Measurements from ENCODE around the gene PACSIN2. TPM values are rescaled to one million over a fixed set of nuclear protein-coding genes. Genes with fewer than 3 reads are reported as not detected.
A peak's percentile ranks its signal among the peaks of the same experiment; 100 is the strongest.

The PACSIN2 gene
- total RNA-seq, 6 donors from 2014 or later: 120 to 186 (median 151) TPM

DNA sequence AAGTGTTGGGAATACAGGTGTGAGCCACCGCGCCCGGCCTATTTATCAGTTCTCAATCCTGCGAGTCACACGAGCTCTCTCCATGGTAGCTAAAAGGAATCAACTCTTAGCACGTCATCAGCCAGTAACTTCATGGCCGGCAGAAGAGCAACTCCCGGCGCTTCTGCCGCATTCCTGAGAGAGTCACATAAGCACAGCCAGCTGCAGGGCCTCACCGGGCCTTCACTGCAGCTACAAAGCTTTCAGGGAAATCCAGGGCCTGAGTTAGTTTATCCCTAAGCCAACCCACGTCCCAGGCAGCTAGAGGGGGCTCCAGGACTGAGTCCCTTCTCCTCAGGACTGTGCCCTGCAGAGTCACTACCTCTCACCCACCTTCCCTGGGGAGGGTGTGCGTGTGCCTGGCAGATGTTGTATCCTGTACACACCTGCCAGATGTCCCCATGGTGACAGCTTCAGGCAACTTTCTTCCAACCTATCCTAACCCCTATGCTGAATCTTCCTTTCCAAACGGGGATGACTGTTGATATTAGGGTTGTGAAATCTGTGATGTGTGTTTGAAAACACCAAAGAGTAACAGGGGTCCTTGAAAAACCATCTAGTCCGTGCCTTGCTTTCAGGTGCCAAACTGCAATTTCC is 112.0 kb downstream of the PACSIN2 start:
- WGBS, 2 donors: 80 to 90% methylated on average over 15 of the region's 15 CpGs
- no peak for ATAC-seq (ENCODE audit: low FRiP score in 2 of 2)
- peak overlapping the region in 1 of 4 donors; percentile 15 for H3K27ac ChIP-seq

DNA sequence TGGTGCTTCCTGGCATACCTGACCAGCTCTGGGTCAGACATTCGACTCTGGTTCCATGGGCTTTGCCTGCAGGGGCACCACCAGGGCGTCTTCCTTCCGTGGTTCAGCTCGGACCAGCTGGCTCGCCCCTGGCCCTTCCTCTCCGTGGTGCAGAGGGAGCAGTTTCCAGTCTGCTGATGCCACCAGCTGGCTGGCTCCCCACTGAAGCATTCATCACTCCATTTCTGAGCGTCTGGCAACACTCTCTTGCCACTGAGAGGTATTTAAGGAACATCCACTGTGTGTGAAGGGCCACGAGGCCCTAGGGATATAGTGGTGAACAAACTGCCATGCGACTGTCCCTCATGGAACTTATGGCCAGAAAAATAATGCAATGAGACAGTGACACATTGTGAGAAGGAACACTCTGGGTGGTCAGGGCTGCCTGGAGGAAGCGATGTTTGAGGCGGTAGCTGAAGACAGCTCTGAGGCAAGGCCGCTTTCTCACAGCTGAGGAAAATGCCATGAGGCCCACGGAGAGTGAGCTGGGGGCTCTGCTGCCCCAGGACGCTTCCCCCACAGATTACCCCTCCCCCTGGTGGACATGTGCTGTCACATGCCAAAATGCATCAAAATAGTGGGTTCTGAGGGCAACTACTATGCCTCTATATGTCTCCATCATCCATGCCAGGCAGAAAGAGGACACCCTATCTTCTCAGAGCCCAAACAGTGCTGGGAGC is 113.0 kb downstream of the PACSIN2 start:
- Histone ChIP-seq H3K27ac (no peak overlapping the region), H3K36me3 (peaks cover 5 to 13% (median 7%) of the 10 kb centered on the region in 4 donors), H3K4me1 (peaks cover 20 to 27% (median 20%) of the 10 kb centered on the region in 4 donors), H3K9me3 (no peaks in the 10 kb centered on the region), H3K27me3 (no peaks in the 10 kb centered on the region), H3K4me3 (no peak overlapping the region)
- ATAC-seq (ENCODE audit: low FRiP score in 2 of 2) (no peak), DNase-seq (no peak)
- TF ChIP-seq POLR2A (IDR thresholded peaks at IDR 0.05): no peak
- TF ChIP-seq, protein P1, sequence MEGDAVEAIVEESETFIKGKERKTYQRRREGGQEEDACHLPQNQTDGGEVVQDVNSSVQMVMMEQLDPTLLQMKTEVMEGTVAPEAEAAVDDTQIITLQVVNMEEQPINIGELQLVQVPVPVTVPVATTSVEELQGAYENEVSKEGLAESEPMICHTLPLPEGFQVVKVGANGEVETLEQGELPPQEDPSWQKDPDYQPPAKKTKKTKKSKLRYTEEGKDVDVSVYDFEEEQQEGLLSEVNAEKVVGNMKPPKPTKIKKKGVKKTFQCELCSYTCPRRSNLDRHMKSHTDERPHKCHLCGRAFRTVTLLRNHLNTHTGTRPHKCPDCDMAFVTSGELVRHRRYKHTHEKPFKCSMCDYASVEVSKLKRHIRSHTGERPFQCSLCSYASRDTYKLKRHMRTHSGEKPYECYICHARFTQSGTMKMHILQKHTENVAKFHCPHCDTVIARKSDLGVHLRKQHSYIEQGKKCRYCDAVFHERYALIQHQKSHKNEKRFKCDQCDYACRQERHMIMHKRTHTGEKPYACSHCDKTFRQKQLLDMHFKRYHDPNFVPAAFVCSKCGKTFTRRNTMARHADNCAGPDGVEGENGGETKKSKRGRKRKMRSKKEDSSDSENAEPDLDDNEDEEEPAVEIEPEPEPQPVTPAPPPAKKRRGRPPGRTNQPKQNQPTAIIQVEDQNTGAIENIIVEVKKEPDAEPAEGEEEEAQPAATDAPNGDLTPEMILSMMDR (IDR thresholded peaks at IDR 0.05): peak in 2 of 6 experiments; percentile 5 to 29
- no peak for TF ChIP-seq EP300 (IDR thresholded peaks at IDR 0.05)
- WGBS, 2 donors: 82 to 83% methylated on average over 13 to 14 of the region's 14 CpGs

More for the DNA sequence above, 112.0 kb downstream of the PACSIN2 start:
- H3K4me3 ChIP-seq: no peak overlapping the region
- peaks cover 5 to 13% (median 7%) of the 10 kb centered on the region in 4 donors for H3K36me3 ChIP-seq
- TF ChIP-seq, protein P1 (IDR thresholded peaks at IDR 0.05): peak in 1 of 6 experiments; percentile 9
- TF ChIP-seq POLR2AphosphoS5 (IDR thresholded peaks at IDR 0.05): no peak
- H3K27me3 ChIP-seq: no peaks in the 10 kb centered on the region
- H3K4me1 ChIP-seq: peaks cover 30 to 37% (median 30%) of the 10 kb centered on the region in 4 donors
- H3K9me3 ChIP-seq: no peaks in the 10 kb centered on the region
- DNase-seq: no peak

DNA sequence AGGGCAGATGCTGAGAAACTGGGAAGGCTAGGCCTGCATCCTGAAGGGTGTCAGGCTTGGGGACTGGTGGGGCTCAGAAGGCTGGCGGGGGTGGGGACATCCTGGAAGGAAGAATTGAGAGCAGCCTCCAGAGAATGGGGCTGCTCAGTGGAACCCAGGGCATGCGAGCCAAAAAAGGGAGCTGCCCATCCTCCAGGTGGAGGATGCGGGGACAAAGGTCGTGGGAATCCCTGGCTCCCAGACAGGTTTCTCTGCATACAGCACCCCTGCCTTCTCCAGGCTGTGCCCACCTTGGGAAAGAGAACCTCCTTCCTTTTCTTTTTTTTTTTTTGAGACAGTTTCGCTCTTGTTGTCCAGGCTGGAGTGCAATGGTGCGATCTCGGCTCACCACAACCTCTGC is 117.0 kb downstream of the PACSIN2 start:
- Histone ChIP-seq H3K4me3 (no peak overlapping the region), H3K27me3 (no peaks in the 10 kb centered on the region), H3K27ac (no peak overlapping the region), H3K9me3 (no peaks in the 10 kb centered on the region), H3K4me1 (peaks cover 28 to 35% (median 33%) of the 10 kb centered on the region in 4 donors), H3K36me3 (peaks cover 5 to 18% (median 8%) of the 10 kb centered on the region in 4 donors)
- ATAC-seq (ENCODE audit: low FRiP score in 2 of 2): no peak
- TF ChIP-seq EP300 (IDR thresholded peaks at IDR 0.05): no peak
- TF ChIP-seq POLR2A (IDR thresholded peaks at IDR 0.05): no peak
- TF ChIP-seq, protein P1 (IDR thresholded peaks at IDR 0.05): no peak
- TF ChIP-seq POLR2AphosphoS5 (IDR thresholded peaks at IDR 0.05): no peak
- WGBS, 2 donors: 96 to 97% methylated on average over 7 of the region's 7 CpGs
- no peak for DNase-seq

DNA sequence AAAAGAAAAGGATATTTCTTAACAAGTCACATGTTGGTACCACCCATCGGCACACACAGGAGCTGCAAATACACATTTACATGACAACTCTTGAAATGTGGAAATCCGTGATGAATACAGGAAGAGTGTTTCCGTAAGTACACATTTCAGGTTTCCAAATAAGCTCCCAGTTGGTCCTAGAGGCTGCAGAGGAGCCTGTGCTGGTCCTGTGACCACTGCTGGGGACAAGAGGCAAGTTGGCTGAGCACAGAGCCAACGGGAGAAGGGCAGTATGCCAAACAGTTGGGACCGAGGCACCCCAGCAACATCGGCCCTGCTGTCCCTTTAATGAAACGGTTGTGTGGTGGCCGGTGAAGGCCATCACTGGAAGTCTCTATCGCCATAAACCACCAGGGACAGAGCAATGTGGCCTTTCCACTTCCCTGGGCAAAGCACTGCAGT is 119.4 kb downstream of the PACSIN2 start:
- Histone ChIP-seq H3K36me3 (peaks cover 4 to 26% (median 9%) of the 10 kb centered on the region in 4 donors), H3K9me3 (no peaks in the 10 kb centered on the region), H3K4me1 (peaks cover 47 to 55% (median 48%) of the 10 kb centered on the region in 4 donors), H3K4me3 (no peak overlapping the region), H3K27ac (peak overlapping the region; percentile 83 to 86 (median 84)), H3K27me3 (no peaks in the 10 kb centered on the region)
- DNase-seq: peak in 1 of 2 donors; percentile 73
- peak; percentile 49 to 50 for ATAC-seq (ENCODE audit: low FRiP score in 2 of 2)
- 43 to 63% methylated on average over 8 to 9 of the region's 9 CpGs for WGBS, 2 donors
- TF ChIP-seq EP300 (IDR thresholded peaks at IDR 0.05) (peak in 2 of 4 donors; percentile 56 to 80), POLR2AphosphoS5 (IDR thresholded peaks at IDR 0.05) (no peak)

DNA sequence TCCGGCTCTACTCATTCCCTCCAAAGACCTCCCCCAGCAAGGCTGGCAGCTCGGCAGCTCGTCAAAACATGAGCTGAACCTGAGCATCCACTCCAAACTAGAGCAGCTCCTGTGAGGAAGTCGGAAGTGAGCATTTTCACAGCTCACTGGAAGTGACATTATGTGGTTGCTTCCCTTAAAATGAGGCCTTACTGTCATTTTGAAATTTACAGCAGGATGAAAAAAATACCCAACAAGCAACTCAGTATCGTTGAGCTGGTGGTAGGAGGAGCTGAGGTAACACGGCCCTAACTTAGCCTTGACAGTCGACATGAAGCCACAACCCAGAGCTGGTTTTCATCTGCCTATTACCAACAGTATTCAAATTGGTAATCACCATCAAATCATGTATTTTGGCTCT is 119.9 kb downstream of the PACSIN2 start:
- peak in 1 of 2 donors; percentile 38 for DNase-seq

More for the DNA sequence above, 119.9 kb downstream of the PACSIN2 start:
- no peak overlapping the region for H3K4me3 ChIP-seq
- TF ChIP-seq, protein P1 (IDR thresholded peaks at IDR 0.05): no peak
- TF ChIP-seq POLR2AphosphoS5 (IDR thresholded peaks at IDR 0.05): no peak
- TF ChIP-seq POLR2A (IDR thresholded peaks at IDR 0.05): no peak
- TF ChIP-seq EP300 (IDR thresholded peaks at IDR 0.05): no peak
- H3K36me3 ChIP-seq: peaks cover 7 to 31% (median 13%) of the 10 kb centered on the region in 4 donors
- WGBS, 2 donors: 28 to 48% methylated on average over 7 of the region's 7 CpGs
- peaks cover 47 to 59% (median 52%) of the 10 kb centered on the region in 4 donors for H3K4me1 ChIP-seq
- H3K27me3 ChIP-seq: no peaks in the 10 kb centered on the region
- H3K27ac ChIP-seq: peak overlapping the region; percentile 83 to 86 (median 84)
- ATAC-seq (ENCODE audit: low FRiP score in 2 of 2): peak; percentile 27 to 28
- no peaks in the 10 kb centered on the region for H3K9me3 ChIP-seq
